HS-5 (cell line): ENCODE data around the gene NPRL2.

ENCODE experiments used
- DNase-seq: peaks from one replicate; pipeline ENCODE4 v3.0.0-alpha.2; 2012; ENCODE audit warnings: low read depth

NPRL2 gene

DNA sequence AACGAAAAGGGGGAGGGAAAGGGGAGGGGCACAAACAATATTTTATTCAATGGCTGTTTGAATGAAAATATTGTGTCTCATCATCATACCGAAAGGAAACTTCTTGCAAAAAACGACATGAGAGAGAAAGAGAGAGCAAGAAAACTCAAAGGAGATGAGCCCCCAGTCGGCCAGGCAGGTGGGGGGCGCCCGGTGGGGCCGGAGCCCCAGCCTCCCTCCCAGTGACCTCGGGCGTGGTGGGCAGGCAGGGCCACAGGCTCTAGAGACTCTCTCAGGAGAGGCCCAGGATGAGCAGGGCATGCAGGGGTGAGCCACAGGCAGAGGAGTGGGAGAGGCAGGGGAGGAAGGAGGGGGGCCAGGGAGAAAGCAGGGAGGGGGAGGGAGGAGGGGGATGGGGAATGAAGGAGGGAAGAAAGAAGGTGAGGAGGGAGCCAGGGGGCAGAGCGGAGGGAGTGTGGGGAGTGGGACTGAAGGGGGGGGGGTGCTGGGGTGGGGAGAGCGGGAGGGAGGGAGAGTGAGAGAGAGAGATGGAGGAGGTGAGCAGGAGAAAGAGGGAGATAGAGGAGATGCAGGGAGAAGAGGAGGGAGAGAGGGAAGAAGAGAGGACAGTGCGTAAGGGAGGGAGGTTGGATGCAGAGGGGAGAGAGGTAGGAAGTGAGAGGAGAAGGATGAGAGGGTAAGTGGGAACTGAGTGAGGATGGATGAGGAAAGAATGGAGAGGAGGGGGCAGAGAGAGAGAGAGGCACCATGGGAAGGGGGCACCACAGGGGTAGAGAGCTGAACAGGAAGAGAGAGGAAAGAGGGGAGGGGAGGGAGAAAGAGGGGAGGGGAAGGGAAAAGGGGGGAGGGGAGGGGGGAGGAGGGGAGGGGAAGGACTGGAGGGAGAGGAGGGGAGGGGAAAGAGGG lies 22.8 kb upstream of the NPRL2 start:
- DNase-seq: no peak

DNA sequence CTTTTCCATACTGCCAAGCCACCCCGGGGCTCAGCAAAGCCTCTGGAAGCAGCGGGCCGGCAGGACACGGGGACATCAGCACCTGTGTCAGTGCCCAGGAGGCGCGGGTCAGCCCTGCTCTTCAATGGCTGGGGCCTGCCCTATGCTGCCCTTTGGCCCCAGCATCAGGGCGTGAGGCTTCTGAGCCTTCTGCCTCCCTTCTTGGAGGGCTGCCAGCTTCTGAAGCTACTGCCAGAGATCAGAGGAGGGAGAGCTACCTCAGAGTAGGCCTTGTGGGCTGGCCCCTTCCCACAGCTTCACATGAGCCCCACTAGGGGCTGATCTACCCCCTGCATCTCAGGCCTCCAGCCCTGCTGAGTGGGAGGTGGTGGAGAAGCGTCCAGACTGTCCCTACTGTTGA lies 21.8 kb upstream of the NPRL2 start:
- no peak for DNase-seq

DNA sequence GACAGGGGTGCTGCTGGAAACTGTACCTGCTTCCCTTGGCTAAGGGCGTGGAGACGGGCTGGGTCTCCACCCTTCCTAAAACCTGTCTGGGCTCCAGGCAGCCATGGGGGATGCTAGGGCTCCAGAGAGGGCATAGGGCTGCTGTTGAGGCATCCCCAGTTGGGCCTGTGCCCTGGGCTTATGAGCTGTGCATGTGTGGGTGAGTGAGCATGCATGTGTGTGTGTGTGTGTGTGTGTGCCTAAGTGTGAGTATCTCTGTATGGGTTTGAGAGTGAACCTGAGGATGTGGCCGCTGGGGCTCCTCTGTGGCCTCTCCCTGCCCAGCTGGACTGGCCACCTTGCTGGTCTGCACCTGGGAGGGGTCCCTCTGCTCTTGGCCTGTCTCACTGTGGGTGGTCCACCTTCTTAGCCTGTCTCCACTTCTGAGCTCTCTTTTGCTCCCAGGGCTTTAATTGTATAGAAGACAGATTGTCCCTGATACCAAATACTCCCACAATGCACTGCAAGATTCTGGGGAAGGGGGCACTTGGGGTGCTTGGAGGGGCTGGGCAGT lies 20.6 kb upstream of the NPRL2 start:
- no peak for DNase-seq

DNA sequence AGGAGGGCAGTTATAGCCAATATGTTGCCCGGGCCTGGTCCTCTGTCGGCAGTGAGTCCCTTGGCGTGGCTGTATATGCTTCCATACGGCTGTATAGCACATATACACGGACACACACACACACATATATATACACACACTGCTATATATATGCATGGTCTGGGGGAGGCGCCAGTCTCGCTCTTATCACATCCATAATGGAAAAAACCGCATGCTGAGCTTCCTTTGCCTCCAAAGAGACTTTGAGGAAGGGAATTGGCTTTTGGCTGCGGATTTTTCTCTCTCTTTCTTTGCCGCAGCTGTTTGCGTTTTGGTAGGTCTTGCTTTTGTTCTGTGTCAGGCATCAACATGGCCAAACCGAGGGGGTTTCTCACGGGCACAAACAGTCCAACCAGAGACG lies 20.0 kb upstream of the NPRL2 start:
- DNase-seq: no peak

DNA sequence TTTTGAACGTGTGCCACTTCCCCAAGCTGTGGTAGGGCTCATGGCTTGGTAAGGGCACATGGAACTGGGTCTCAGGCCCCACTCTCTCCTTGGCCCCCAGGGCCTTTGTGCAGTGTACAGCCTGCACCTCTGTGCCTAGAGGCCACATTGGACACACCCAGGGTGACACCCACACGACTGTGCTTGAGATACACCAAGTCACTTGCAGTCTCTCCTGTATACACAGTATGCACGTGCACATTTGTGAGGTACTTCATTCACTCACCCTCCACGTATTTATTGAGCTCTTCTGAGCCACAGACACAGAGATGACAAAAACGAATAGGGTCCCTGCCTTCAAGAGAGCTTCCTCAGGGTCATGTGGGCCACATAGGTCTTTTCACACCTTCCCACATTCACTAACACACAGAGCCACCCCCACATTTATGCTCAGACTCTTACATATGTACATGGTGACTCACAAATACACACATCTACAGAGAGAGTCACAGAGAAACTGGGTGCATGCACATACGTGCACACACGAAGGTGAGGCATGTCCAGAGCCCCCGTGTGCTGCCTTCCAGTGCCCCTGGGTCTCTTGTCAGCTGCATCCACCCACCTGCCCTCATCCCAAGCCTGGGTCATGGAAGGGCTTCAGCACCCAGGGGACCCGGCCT lies 18.6 kb upstream of the NPRL2 start:
- no peak for DNase-seq

DNA sequence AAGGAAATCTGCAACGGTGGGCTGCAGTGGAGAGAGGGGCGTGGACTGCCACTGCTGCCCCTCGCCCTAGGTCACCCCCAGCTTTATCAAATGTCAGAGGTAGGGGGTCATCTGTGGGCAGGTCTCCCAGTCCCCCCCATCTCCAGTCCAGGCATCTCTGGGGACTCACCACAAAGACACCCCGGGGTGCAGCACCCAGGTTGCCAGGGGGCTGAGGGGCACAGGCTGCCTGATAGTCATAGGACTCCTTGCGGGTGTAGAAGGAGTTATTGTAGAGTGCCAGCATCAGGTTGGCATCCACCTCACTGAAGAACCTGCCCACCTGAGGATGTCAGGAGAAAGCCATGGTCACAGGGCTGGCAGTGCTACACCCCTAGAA lies 15.3 kb upstream of the NPRL2 start:
- DNase-seq: no peak

DNA sequence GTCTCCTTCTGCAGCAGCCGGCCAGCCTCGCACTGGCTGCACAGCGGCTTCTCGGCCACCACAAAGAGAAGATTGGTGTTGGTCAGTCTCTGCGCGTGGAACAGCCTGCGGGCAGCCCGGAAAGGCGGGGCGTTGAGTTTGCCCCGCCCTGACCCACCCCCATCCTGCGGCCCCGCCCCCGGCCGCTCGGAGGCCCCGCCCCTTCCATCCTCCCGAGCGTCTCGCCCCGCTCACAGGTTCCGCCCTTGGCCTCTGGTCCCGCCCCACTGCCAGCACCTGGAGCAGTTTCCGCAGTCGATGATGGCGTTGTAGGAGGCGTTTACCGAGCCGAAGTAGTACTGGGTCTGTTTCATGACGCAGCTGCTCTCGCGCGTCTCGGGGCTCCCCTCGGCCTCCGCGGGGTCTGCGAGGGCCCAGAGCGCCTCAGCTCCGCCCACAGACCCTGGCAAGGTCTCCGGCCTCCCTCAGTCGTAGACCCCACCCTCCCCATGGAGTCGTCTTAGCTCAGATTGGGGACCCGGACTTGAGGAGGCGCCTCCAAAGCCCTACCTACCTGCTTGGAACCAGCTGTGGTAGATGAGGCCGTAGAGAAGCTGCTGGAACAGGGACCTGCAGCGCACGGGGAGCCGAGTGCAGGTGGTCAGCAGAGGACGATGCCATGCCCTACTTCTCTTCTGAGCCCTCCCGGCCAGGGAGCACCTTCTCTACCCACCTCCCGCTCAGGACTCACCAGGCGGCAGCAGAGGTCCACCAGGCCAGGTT lies 14.7 kb upstream of the NPRL2 start:
- no peak for DNase-seq

DNA sequence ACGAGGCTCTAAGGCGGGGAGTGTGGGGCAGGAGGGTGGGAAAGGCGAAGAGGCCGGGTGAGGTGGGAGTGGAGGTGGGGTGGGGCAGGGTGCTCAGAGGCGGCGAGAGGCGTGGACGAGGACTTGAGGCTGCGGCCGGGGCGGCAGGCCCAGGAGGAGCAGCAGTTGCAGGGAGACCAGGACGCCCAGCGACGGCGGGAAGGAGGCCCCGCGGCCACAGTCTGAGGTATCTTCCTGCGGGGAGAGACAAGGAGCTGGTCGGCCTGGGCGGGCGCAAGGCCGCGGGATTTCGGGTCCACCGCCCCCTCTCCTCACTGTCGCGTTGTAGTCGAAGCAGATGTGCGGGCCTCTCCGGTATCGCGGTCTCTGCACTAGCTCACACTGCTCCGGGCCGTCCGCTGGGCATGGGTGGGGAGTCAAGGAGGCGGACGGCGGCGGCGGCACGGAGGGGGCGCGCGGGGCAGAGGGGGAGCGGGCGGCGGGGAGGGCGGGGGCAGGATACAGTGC lies 14.1 kb upstream of the NPRL2 start:
- DNase-seq: no peak

DNA sequence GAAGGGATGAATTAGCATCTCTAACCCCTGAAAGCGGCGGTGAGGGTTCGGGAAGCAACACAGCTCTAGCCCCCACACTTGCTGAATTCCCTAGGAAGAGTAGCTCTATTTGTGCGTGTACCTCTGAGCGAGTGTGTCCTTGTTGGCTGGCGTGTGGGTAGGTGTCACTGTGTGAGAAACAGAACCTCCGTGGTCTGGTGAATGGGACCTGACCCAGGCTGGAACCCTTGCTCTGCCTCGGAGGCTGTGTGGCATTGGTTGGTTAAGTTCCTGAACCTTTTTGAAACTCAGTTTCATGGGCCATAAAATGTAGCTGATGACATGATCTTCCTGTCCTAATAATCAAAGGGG lies 9.2 kb upstream of the NPRL2 start:
- DNase-seq: no peak

DNA sequence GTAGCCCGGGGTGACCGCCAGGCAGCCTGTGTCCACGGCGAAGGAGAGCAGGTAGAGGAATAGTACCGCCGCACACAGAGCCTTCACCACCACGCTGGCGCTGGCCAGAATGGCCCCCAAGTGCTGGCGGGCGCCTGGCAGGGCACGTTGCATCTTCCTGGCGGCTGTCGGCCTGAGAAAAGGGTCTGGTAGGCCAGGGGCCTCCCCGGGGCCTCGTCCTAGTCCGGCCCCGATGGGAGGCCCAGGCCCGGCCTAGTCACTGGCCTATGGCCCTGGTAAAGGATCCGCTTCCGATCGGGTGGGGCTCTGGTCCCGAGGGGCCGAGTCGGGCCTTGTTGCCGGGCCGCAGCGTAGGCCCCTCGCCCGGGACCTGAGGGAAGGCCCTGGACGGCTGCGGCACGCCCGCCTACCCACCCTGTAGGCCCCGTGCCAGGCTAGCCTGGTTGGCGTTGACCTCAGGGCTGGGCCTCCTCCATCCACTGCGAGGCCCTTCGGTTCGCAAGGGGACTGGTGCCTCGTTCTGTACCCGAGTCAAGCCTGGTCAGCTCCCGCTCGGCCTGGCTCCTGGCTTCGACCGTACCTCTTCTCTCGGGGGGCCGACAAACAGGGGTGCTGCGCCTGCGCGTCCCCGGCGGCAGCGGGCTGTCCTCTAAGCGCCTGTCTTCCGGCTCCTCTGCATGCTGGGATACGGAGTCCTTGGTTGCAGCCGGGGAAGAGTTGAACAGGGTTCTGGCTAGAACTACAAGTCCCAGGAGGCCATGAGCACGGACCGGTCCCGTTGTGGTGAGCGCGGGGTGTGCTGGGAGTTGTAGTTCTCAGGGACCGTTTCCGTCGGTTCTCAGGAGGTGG lies 8.6 kb upstream of the NPRL2 start, which contains the start of gene TMEM115:
TMEM115 (minus strand) TSS at position 611 of the 849 bp plus-strand sequence; CDS start at position 153, 458 bp downstream.
- peak; percentile 94 for DNase-seq

DNA sequence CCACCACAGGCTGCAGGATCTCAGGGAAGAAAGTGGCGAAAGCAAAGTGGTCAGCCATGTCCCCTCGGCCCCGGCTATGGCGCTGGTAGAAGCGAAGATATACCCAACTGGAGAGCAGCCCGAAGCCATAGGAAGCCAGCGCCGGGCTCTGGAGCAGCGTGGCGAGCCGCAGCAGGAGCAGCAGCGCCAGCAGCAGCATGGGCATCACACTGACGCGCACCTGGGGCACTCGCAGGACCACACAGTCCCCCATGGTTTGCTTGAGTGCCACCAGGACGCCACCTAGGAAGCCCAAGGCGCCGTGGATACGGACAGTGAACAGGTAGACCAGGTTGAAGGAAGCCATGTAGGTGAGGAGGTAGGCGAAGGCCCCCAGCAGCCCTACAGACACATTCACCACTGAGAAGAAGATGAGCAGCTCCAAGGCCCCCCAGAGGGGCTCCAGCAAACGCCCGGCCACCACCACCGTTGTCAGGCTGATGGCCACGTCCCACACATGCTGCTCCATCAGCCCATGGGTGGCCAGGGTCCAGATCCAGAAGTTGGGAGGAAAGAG lies 7.9 kb upstream of the NPRL2 start:
- DNase-seq: no peak

DNA sequence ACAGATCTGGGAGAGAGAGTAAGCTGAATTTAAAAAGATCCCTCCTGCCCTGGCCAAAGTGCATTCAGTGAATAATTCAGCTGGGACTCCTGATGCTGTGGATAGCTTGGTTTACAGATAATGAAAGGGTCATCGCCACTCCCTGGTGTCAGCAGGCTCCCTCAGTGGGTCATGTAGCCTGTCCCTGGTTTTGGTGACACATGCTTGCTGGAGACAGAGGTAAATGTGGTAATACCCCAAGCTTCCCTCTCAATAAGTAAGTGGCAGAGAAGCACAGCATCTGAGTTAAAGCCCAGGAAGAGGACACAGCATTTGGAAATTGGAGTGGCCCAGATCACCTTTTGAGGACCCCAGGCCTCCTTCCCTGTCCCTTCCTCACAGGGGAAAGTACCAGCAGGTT lies 6.9 kb upstream of the NPRL2 start:
- no peak for DNase-seq

DNA sequence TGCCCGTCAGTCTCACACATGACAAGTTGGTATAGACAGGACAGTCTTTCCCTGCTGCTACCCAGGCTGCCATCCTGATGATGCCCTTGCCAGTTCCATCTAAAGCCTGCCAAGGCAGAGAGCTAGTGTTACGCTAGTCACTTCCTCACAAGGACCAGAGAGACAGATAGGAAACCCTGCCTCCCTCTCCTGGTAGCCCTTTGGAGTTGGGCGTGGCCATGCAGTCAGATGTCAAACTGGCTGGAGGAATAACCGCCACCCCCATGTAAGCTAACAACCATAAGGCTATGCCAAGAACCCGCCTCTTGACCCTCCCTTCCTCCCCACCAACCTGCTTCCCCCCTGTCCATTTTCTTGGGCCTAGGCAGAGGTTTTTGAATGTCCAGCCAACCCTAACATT lies 6.0 kb upstream of the NPRL2 start:
- no peak for DNase-seq

DNA sequence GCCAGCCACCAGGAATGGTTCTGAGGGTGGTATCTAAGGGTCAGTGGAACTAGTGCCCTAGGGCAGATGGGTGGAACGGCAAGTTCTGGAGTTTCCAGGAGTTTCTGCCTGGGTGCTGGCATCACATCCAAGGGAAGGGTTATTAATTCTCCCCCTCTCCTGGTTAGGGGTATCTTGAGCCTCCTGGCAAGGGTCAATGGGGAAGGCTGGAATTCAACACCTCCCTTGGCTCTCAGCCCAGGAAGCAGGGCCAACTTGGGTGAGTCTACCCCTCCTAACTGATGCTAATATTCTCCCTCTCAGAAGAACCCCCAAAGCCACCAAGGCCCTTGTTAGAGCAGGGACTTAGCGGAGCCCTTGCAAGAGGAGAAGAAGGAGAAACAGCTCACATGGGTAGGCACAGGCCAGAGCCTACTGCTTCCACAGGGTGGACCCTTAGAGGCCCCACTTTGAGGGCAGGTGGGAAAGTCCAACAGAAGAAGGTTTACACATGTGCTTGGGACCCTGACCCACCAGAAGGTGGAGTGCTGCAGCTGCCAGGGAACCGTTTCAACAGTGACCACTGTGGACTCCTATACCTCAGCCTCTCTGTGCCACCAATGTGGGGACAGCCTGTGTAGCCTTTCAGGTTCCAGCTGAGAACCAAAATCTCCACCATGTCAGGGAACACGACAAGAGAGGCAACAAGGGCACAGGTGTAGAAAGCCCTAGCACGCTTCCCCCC lies 5.4 kb upstream of the NPRL2 start:
- no peak for DNase-seq

DNA sequence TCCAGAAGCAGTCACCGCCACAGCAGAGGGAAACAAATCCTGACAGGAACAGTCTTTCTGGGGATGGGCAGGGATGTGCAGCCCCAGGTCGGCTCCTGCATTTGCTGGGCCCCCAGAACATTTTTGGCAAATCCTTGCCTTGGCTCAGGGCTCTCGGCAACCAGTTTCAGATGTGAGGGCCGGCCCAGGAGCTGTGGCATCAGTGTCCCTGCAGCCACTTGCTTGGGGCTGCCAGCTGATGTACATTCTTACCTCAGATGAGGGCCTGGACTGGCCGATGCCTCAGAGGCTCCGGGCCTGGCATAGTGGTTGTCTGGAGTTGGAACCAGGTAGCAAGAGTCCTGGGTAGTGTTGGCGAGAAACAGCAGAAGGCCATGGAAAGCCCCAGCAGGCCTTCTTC lies 4.3 kb upstream of the NPRL2 start:
- DNase-seq: no peak

DNA sequence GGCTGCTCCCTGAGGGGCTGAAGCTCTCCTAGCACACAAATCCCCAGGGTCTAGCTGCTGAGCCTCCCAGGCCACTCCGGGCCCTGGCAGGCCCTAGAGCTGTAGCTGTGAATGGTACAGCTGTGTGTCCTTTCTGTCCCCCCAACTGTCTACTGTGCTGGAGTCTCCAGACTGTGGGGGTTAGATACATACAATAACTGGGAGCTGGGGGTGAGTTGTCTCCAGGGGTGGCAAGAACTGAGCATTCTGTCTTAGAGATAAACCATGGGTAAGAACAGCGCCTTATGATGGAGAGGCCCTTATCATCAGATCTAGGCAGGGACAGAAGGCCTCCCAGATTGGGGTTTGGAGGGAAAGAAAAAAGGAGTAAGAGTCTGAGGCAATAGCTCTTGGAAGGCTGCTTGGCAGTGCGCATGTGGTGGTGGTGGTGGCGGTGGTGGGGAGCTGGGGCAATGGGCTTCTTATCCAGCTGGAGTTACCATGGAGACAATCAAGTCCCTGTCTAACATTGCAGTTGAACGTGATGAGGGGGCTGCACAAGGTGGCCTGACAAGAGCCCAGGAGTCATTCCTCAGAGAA lies 3.7 kb upstream of the NPRL2 start:
- no peak for DNase-seq

DNA sequence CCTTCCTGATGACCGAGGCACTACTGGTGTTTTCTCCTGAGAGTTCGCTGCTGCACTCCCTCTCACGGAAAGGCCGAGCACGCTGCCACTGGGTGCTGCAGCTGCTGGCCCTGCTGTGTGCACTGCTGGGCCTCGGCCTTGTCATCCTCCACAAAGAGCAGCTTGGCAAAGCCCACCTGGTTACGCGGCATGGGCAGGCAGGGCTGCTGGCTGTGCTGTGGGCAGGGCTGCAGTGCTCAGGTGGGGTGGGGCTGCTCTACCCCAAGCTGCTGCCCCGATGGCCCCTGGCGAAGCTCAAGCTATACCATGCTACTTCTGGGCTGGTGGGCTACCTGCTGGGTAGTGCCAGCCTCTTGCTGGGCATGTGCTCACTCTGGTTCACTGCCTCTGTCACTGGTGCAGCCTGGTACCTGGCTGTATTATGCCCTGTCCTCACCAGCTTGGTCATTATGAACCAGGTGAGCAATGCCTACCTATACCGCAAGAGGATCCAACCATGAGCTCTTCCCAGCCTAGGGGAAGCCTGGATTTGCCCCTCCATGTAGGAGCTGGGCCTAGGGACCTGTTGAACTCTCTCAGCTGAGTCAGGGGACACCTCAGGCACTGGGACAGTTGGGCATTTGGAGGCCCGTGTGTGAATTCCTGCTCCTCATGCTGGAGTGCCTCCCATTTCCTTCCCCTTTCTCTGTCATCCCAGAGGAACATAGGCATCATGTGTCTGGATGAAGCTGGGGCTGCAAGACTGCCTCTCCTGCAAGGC lies 2.9 kb upstream of the NPRL2 start:
- no peak for DNase-seq

DNA sequence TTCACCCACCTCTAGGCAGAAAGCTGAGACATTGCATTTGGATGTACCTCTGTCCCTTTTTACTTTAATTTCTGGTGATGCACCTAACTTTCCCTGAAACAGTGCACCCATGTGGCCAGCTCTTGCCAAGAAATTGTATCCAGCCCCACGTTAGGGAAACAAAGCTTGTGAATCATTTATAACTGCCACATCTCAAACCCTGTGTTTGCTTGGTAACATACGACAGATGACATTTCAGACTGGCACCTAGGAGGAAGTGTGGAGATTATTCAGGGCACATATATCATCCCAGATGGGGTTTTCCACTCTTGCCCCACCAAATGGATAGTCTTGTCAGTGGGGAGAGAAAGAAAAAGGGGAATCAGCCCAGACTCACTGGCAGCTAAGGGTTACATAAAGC lies 2.2 kb upstream of the NPRL2 start:
- no peak for DNase-seq

DNA sequence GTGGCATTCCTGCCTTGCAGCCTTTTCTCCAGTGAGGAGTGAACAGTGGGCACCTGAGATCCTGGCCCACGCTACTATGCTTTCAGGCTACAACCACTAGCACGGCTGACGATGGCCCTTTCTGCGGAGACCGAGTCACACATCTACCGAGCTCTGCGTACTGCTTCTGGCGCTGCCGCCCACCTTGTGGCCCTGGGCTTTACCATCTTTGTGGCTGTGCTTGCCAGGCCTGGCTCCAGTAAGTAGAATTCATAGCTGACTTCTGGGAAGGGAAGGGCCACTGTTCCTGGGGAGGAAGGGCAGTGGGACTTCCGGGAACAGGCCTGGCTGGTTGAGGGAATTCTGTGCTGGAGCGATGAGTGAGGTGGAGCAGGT lies 735 bp upstream of the NPRL2 start:
- no peak for DNase-seq

DNA sequence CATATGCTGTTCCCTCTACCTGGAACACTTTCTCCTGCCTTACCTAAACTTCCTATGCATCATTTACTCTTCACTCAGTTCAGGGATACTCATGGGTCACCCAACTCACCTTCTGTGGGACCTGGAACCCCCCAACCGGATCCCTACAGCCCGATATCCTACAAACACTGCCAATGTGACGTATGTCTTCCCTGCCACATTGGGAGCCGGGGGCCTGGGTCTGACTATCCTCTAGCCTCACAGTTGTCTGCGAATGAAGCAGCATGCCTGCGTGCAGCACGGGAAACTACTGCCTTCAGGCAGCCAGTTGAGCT lies 405 bp downstream of the NPRL2 start:
- no peak for DNase-seq
